IMR-90 (cell line): ENCODE measurements around the gene LHFPL6.

Experiments used
- BHLHE40 ChIP-seq: fragments of 150-350 bp; IDR thresholded peaks from 2 replicates; pipeline ENCODE4 v1.6.1; 2016; ENCODE audit warnings: mild to moderate bottlenecking, low read depth, low read length
- CTCF ChIP-seq: conservative IDR thresholded peaks from 2 replicates; pipeline ENCODE4 v1.5.1; 2012; ENCODE audit warnings: mild to moderate bottlenecking, low read depth, low read length, improper control_type of control experiment
- ELK1 ChIP-seq: fragments of 150-350 bp; IDR thresholded peaks from 2 replicates; pipeline ENCODE4 v1.6.1; 2016; ENCODE audit warnings: low read depth, mild to moderate bottlenecking, low read length, moderate library complexity, borderline replicate concordance
- FOS ChIP-seq: fragments of 150-350 bp; IDR thresholded peaks from 2 replicates; pipeline ENCODE4 v1.6.1; 2016; ENCODE audit warnings: low read depth, low read length
- MAFK ChIP-seq: IDR thresholded peaks from 2 replicates; pipeline ENCODE4 v1.6.1; 2012; ENCODE audit warnings: low read depth, low read length, improper control_type of control experiment
- MAZ ChIP-seq: IDR thresholded peaks from 2 replicates; pipeline ENCODE4 v1.6.1; 2012; ENCODE audit warnings: low read depth, mild to moderate bottlenecking, low read length, improper control_type of control experiment, moderate library complexity, borderline replicate concordance
- MXI1 ChIP-seq: IDR thresholded peaks from 2 replicates; pipeline ENCODE4 v1.6.1; 2012; ENCODE audit warnings: low read depth, mild to moderate bottlenecking, low read length, moderate library complexity, borderline replicate concordance
- NFE2L2 ChIP-seq: fragments of 150-350 bp; IDR thresholded peaks from 2 replicates; pipeline ENCODE4 v1.6.1; 2016; ENCODE audit warnings: low read depth, mild to moderate bottlenecking, low read length
- POLR2A ChIP-seq: IDR thresholded peaks from 2 replicates; pipeline ENCODE4 v1.6.1; 2012; ENCODE audit warnings: mild to moderate bottlenecking, low read depth, low read length
- RAD21 ChIP-seq: IDR thresholded peaks from 2 replicates; pipeline ENCODE4 v1.6.1; 2012; ENCODE audit warnings: low read length, improper control_type of control experiment
- RCOR1 ChIP-seq: IDR thresholded peaks from 2 replicates; pipeline ENCODE4 v1.6.1; 2012; ENCODE audit warnings: mild to moderate bottlenecking, low read length, improper control_type of control experiment; ENCODE audit not compliant: insufficient replicate concordance
- SMC3 ChIP-seq: fragments of 150-350 bp; IDR thresholded peaks from 2 replicates; pipeline ENCODE4 v1.6.1; 2016; ENCODE audit warnings: low read depth, mild to moderate bottlenecking, antibody characterized with exemption, low read length, moderate library complexity
- USF2 ChIP-seq: fragments of 150-350 bp; IDR thresholded peaks from 2 replicates; pipeline ENCODE4 v1.6.1; 2017; ENCODE audit warnings: mild to moderate bottlenecking, antibody characterized with exemption, low read length, low read depth

GRCh38 chr13:39419068-39419467 is 183.9 kb downstream of the LHFPL6 start:
- TF ChIP-seq RAD21, result no peak
- no peak for TF ChIP-seq CTCF
- no peak for TF ChIP-seq POLR2A
- no peak for TF ChIP-seq BHLHE40
- no peak for TF ChIP-seq RCOR1
- no peak for TF ChIP-seq MXI1
- TF ChIP-seq MAFK, result no peak
- no peak for TF ChIP-seq NFE2L2
- no peak for TF ChIP-seq MAZ
- no peak for TF ChIP-seq FOS
- no peak for TF ChIP-seq USF2
- no peak for TF ChIP-seq SMC3
- TF ChIP-seq ELK1, result no peak
